Retinal pigment epithelial cell (primary cell): Measurements from ENCODE around the gene NXF1.

Source experiments
- DNase-seq: peaks from one replicate; pipeline ENCODE4 v3.0.0-alpha.2; 2010; ENCODE audit warnings: low read depth
- H3K4me3 ChIP-seq: 2 replicates; pipeline ENCODE4 v1.5.1; 2011; ENCODE audit warnings: mild to moderate bottlenecking, low read length, control low read depth, moderate library complexity
- CTCF ChIP-seq: conservative IDR thresholded peaks from 2 replicates; pipeline ENCODE4 v1.5.1; 2011; ENCODE audit warnings: low read depth, low read length, control low read depth, inconsistent platforms

NXF1 gene

GRCh38 chr11:62747475-62748160, 57.6 kb downstream of the NXF1 start:
- H3K4me3 ChIP-seq, result no peak overlapping the region
- no peak for TF ChIP-seq CTCF
- no peak for DNase-seq
